Peyer's patch (tissue), 4 donors: ENCODE measurements around the gene CLRN3.

Source experiments
- CTCF ChIP-seq, 6 experiments: fragments of 450-650 bp in 4 of 6; fragments of 200-600 bp in 2 of 6; sonication (generic) in 1 of 6; IDR thresholded peaks; one replicate each; pipeline ENCODE4 v1.5.1; 2017 to 2019; ENCODE audit warnings: antibody characterized with exemption in 6 of 6, mild to moderate bottlenecking in 3 of 6, moderate library complexity in 1 of 6
- POLR2A ChIP-seq, 2 donors: fragments of 450-650 bp; IDR thresholded peaks; one replicate each; pipeline ENCODE4 v1.5.1; 2017; ENCODE audit warnings: antibody characterized with exemption in 2 of 2, mild to moderate bottlenecking in 2 of 2, moderate library complexity in 2 of 2

- TF ChIP-seq CTCF (IDR thresholded peaks at IDR 0.05) (no peak), POLR2A (IDR thresholded peaks at IDR 0.05) (no peak)
Measured at GRCh38 chr10:127867805-127868204, 24.9 kb downstream of the CLRN3 start.
